HG02623 (cell line): Measurements from ENCODE around the gene RASD2.

Experiments used
- ATAC-seq: cut with Tn5 transposase; IDR thresholded peaks from one replicate; pipeline ENCODE4 v1.9.1; 2021; ENCODE audit warnings: moderate library complexity; ENCODE audit not compliant: unreplicated experiment

RASD2 gene

GRCh38 chr22:35581023-35581413, 40.4 kb downstream of the RASD2 start:
- no peak for ATAC-seq

GRCh38 chr22:35582218-35582860, 41.7 kb downstream of the RASD2 start:
- ATAC-seq = no peak

GRCh38 chr22:35582861-35583670, 42.4 kb downstream of the RASD2 start:
- ATAC-seq = no peak

GRCh38 chr22:35586771-35587170, 46.1 kb downstream of the RASD2 start:
- no peak for ATAC-seq

- no peak for ATAC-seq
Measured at GRCh38 chr22:35587447-35587870, 46.8 kb downstream of the RASD2 start.

- ATAC-seq = no peak
Measured at GRCh38 chr22:35587896-35588295, 47.3 kb downstream of the RASD2 start.

- no peak for ATAC-seq
Measured at GRCh38 chr22:35589071-35589755, 48.6 kb downstream of the RASD2 start.

- no peak for ATAC-seq
Measured at GRCh38 chr22:35589756-35590093, 49.1 kb downstream of the RASD2 start.

GRCh38 chr22:35590634-35591295, 50.1 kb downstream of the RASD2 start:
- no peak for ATAC-seq

- no peak for ATAC-seq
Measured at GRCh38 chr22:35591714-35592417, 51.2 kb downstream of the RASD2 start.

GRCh38 chr22:35592418-35592967, 51.9 kb downstream of the RASD2 start:
- no peak for ATAC-seq

- no peak for ATAC-seq
Measured at GRCh38 chr22:35593071-35593890, 52.6 kb downstream of the RASD2 start.

GRCh38 chr22:35593891-35594470, 53.4 kb downstream of the RASD2 start:
- no peak for ATAC-seq

- ATAC-seq = no peak
Measured at GRCh38 chr22:35594686-35595085, 54.1 kb downstream of the RASD2 start.

- ATAC-seq = no peak
Measured at GRCh38 chr22:35596821-35597220, 56.2 kb downstream of the RASD2 start.

- ATAC-seq = no peak
Measured at GRCh38 chr22:35597692-35598395, 57.2 kb downstream of the RASD2 start.

GRCh38 chr22:35598396-35598710, 57.7 kb downstream of the RASD2 start:
- no peak for ATAC-seq

- no peak for ATAC-seq
Measured at GRCh38 chr22:35599364-35599763, 58.7 kb downstream of the RASD2 start.

GRCh38 chr22:35600476-35600875, 59.8 kb downstream of the RASD2 start:
- no peak for ATAC-seq
